PC-9 (cell line): ENCODE measurements around the gene TCP11.

Experiments
- EZH2 ChIP-seq: fragments of 200-600 bp; sonication (generic); IDR thresholded peaks from 2 replicates; pipeline ENCODE4 v1.8.0; 2017; ENCODE audit warnings: antibody characterized with exemption, low read depth
- TF ChIP-seq, protein P1 (sequence below): fragments of 200-600 bp; sonication (generic); conservative IDR thresholded peaks from 2 replicates; pipeline ENCODE4 v1.6.1; 2017; ENCODE audit warnings: mixed run types, antibody characterized with exemption, mild to moderate bottlenecking, moderate library complexity

DNA sequence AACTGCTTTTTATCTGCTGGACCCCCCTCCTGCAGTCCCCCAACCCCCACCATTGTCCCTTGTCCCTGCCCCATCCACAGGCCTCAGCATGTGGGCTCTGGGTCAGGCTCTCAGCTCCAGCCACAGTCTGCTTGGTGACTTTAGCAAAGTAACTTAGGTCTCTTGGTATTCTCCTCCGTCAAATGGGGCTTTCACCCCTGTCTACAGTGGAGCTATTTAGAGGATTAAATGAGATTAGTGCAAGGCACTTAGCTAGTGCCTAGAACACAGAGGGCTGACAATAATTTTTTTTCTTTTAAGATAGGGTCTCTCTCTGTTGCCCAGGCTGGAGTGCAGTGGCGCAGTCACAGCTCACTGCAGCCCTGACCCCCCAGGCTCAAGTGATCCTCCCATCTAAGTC is 71.9 kb downstream of the TCP11 start:
- TF ChIP-seq, protein P1, sequence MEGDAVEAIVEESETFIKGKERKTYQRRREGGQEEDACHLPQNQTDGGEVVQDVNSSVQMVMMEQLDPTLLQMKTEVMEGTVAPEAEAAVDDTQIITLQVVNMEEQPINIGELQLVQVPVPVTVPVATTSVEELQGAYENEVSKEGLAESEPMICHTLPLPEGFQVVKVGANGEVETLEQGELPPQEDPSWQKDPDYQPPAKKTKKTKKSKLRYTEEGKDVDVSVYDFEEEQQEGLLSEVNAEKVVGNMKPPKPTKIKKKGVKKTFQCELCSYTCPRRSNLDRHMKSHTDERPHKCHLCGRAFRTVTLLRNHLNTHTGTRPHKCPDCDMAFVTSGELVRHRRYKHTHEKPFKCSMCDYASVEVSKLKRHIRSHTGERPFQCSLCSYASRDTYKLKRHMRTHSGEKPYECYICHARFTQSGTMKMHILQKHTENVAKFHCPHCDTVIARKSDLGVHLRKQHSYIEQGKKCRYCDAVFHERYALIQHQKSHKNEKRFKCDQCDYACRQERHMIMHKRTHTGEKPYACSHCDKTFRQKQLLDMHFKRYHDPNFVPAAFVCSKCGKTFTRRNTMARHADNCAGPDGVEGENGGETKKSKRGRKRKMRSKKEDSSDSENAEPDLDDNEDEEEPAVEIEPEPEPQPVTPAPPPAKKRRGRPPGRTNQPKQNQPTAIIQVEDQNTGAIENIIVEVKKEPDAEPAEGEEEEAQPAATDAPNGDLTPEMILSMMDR: no peak
- TF ChIP-seq EZH2: no peak
